Choroid plexus epithelial cell (primary cell): ENCODE data around the gene EIF5.

ENCODE experiments used
- DNase-seq: peaks from one replicate; pipeline ENCODE4 v3.0.0-alpha.2; 2010; ENCODE audit warnings: low read depth
- H3K4me3 ChIP-seq: 2 replicates; pipeline ENCODE4 v1.5.1; 2011; ENCODE audit warnings: low read depth, mild to moderate bottlenecking, control low read depth, low read length, moderate library complexity
- TF ChIP-seq, protein P1 (sequence below): conservative IDR thresholded peaks from 2 replicates; pipeline ENCODE4 v1.5.1; 2011; ENCODE audit warnings: low read depth, mild to moderate bottlenecking, control low read depth, inconsistent platforms, low read length, moderate library complexity

The EIF5 gene

GRCh38 chr14:103290494-103290893, 43.5 kb upstream of the EIF5 start:
- TF ChIP-seq, protein P1, sequence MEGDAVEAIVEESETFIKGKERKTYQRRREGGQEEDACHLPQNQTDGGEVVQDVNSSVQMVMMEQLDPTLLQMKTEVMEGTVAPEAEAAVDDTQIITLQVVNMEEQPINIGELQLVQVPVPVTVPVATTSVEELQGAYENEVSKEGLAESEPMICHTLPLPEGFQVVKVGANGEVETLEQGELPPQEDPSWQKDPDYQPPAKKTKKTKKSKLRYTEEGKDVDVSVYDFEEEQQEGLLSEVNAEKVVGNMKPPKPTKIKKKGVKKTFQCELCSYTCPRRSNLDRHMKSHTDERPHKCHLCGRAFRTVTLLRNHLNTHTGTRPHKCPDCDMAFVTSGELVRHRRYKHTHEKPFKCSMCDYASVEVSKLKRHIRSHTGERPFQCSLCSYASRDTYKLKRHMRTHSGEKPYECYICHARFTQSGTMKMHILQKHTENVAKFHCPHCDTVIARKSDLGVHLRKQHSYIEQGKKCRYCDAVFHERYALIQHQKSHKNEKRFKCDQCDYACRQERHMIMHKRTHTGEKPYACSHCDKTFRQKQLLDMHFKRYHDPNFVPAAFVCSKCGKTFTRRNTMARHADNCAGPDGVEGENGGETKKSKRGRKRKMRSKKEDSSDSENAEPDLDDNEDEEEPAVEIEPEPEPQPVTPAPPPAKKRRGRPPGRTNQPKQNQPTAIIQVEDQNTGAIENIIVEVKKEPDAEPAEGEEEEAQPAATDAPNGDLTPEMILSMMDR: no peak
- H3K4me3 ChIP-seq: no peak overlapping the region
- DNase-seq: no peak

GRCh38 chr14:103290961-103291360, 43.1 kb upstream of the EIF5 start:
- no peak for DNase-seq
- H3K4me3 ChIP-seq: no peak overlapping the region
- TF ChIP-seq, protein P1: no peak

DNA sequence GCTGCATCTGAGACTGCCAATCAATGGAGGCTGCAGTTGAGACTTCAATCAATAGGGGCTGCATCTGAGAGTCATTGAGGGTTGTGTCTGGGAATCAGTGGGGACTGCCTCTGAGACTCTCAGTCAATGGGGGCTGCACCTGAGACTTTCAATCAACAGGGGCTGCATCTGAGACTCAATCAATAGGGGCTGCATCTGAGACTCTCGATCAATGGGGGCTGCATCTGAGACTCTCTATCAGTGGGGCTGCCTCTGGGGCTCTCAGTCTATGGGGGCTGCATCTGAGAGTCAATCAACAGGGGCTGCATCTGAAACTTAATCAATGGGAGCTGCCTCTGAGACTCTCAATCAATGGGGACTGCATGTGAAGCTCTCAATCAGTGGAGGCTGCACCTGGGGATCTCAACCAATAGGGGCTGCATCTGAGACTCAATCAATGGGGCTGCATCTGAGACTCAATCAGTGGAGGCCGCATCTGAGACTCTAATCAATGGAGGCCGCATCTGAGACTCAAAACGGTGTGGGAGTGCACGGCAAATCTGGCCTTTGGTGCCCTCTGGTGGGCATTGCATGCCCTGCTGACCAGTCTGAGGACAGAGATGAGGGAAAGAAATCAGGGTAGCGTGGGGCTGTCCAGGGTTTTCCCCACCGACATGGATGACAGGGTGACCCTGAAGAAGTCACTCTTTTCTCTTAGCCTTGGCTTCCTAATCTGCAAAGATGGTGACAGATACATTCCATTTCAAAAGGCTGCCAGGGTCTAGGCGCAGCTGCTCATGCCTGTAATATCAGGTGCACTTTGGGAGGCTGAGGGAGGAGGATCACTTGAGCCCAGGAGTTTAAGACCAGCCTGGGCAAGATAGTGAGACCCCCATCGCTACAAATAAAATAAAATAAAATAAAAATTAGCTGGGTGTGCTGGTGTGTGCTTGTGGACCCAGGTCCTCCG, 41.3 kb upstream of the EIF5 start:
- DNase-seq: peak; percentile 74
- H3K4me3 ChIP-seq: no peak overlapping the region
- TF ChIP-seq, protein P1: peak; percentile 97

DNA sequence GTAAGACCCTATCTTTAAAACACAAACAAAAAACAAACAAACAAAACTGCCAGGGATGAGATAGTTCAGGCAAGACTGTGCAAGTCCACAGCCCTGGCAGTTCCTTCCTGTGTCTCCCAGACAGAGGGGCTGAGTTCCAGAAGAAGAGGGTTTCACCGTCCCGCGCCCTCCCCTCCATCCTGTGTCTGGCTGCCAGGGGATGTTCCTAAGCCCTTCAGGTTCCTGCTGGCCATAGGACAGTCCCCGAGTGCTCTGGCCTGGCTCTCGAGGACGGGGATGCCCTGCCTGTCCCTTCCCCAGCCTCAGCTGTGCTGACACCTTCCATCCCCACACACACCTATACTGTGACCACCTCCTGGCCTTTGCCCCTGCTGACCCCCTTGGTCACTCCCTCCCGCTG, 40.6 kb upstream of the EIF5 start:
- TF ChIP-seq, protein P1: no peak
- H3K4me3 ChIP-seq: no peak overlapping the region
- DNase-seq: no peak

DNA sequence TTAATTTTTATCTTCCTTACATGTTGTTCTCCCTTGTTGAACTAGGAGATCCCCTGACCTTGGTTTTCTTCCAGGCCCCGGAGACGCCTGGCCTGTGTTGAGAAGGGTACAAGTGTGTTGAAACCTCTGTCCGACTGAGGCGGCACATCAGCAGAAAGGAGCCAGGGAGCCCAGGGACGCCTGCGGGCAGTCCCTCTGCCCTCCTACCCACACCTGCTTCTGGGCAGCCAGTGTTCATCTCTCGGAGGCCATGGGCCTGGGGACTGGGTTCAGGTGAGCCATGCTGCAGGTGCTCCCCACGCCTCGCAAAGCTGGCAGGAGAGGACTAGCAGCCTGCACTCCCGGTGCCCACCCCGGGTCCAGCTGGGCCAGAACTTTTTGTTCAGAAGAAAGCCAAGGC, 39.9 kb upstream of the EIF5 start:
- no peak for DNase-seq
- TF ChIP-seq, protein P1: no peak
- no peak overlapping the region for H3K4me3 ChIP-seq

DNA sequence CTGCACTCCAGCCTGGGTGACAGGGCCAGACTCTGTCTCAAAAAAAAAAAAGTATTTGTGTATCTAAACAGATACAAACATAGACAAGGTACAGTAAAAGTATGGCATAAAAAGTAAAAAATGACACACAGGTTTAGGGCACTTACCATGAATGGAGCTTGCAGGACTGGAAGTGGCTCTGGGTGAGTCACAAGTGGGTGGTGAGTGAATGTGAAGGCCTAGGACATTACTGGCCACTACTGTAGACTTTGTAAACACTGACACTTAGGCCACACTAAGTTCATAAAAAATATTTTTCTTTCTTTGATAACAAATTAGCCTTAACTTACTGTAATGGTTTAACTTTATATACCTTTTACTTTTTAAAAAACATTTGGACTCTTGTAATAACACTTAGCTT, 38.0 kb upstream of the EIF5 start:
- no peak overlapping the region for H3K4me3 ChIP-seq
- peak; percentile 24 for DNase-seq
- TF ChIP-seq, protein P1: no peak

- no peak for DNase-seq
- H3K4me3 ChIP-seq: no peak overlapping the region
Measured at GRCh38 chr14:103296987-103297386, 37.0 kb upstream of the EIF5 start.

More at GRCh38 chr14:103296987-103297386, 37.0 kb upstream of the EIF5 start:
- TF ChIP-seq, protein P1: peak; percentile 35
